ENCODE data around the gene INSC. TPM values are rescaled to one million over a fixed set of nuclear protein-coding genes. Genes with fewer than 3 reads are reported as not detected.

Gene INSC
- total RNA-seq, 1 experiment from 2014 or later, result not detected

DNA sequence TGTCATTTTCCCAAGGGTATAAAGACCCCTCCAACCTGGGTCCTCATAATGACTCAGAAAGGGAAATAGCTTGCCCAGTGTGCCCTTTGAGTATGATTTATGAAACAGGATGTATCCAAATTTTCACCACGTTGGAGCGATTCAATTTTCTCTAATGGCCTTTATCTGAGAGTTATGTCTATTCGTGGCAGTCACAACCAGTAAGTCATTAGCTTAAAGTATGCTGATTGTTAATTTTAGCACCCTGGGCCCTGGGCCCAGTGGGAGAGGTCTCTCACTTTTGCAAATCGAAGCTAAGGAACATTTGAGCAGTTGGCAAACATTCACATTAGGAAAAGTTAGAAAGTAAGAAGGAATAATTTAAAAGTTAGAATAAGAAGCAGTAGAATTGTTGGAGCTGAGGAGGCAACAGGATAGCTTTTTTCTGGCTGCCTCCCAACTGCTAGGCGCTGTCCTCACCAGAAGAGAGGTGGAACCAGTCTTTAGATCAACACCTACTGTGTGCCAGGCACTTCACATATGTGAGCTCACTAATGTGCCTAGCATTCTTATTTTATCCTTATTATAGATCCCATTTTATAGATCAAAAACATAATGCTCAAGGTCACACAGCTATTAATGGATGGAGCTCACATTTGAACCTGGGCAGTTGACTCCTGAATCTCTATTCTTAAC, 24.5 kb downstream of the INSC start:
- intact Hi-C loops (cut with micrococcal nuclease), result no loop called here
- H3K79me2 ChIP-seq (ENCODE audit: low read length), result no peaks in the 10 kb centered on the region

DNA sequence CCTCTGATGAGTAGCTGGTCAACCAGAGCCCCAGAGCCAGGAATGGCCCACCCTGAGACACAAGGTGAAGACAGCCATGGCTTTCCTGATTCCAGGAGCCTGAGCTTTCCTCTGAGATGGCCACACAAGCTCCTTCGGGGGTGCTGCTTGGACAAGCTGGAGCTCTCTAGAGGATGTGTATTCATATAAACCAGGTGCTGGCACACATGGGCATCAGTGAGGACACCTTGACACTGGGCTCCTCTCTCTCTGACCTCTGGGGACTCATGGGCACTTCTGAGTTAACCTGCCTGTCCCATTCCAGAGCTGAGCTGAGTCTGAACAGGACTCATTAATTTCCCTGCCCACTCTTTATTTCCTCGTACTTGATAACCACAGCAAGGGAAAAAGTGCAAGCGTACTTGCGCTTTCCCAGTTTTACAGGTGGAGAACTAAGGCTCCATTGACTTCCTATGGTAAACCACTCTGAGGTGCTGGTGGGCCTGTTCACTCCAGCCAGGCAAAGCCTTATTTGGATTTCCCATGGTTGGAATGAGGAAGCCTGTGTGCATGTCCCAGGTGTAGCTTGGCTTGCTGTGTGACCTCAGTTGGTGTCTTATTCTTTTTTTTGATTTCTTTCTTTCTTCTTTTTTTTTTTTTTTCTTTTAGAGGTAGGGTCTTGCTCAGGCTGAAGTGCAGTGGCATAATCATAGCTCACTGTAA, 25.4 kb downstream of the INSC start:
- no peaks in the 10 kb centered on the region for H3K79me2 ChIP-seq (ENCODE audit: low read length)
- H4K20me1 ChIP-seq (ENCODE audit: low read length), result no peaks in the 10 kb centered on the region
- H3K27me3 ChIP-seq (ENCODE audit: low read length), result no peaks in the 10 kb centered on the region
- ChIA-PET CTCF (no interaction called here), POLR2A (ENCODE audit: unreplicated experiment) (no interaction called here)
- H3K4me2 ChIP-seq (ENCODE audit: low read length), result no peak overlapping the region
- no peak overlapping the region for H2AFZ ChIP-seq (ENCODE audit: low read length)
- H3K9me3 ChIP-seq (ENCODE audit: low read length), result no peaks in the 10 kb centered on the region
- no peaks in the 10 kb centered on the region for H3K4me1 ChIP-seq (ENCODE audit: insufficient read depth, low read length)
- TF ChIP-seq, protein P1, sequence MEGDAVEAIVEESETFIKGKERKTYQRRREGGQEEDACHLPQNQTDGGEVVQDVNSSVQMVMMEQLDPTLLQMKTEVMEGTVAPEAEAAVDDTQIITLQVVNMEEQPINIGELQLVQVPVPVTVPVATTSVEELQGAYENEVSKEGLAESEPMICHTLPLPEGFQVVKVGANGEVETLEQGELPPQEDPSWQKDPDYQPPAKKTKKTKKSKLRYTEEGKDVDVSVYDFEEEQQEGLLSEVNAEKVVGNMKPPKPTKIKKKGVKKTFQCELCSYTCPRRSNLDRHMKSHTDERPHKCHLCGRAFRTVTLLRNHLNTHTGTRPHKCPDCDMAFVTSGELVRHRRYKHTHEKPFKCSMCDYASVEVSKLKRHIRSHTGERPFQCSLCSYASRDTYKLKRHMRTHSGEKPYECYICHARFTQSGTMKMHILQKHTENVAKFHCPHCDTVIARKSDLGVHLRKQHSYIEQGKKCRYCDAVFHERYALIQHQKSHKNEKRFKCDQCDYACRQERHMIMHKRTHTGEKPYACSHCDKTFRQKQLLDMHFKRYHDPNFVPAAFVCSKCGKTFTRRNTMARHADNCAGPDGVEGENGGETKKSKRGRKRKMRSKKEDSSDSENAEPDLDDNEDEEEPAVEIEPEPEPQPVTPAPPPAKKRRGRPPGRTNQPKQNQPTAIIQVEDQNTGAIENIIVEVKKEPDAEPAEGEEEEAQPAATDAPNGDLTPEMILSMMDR (conservative IDR thresholded peaks at IDR 0.05; ENCODE audit: low read depth, low read length), result no peak
- TF ChIP-seq EZH2 (IDR thresholded peaks at IDR 0.05; ENCODE audit: low read length, unreplicated experiment) (no peak), EZH2phosphoT487 (IDR thresholded peaks at IDR 0.05; ENCODE audit: borderline replicate concordance, low read length) (no peak)
- ATAC-seq (no peak), DNase-seq (no peak)
- H3K36me3 ChIP-seq (ENCODE audit: low read depth, low read length), result no peaks in the 10 kb centered on the region
- no TSS peak for BruUV-seq (replicated peaks)
- intact Hi-C loops (cut with micrococcal nuclease), result no loop called here
- H3K9ac ChIP-seq (ENCODE audit: low read length), result no peak overlapping the region
- H3K4me3 ChIP-seq (ENCODE audit: low read length), result no peak overlapping the region
- H3K27ac ChIP-seq (ENCODE audit: low read length), result no peak overlapping the region
- no peaks in the 10 kb centered on the region for H3K9me2 ChIP-seq (replicated peaks; ENCODE audit: low read length)
- no peaks in the 10 kb centered on the region for H3F3A ChIP-seq (ENCODE audit: low read length, unreplicated experiment)

More for the DNA sequence above, 24.5 kb downstream of the INSC start:
- no peak overlapping the region for H3K4me3 ChIP-seq (ENCODE audit: low read length)
- DNase-seq (no peak), ATAC-seq (no peak)
- no TSS peak for BruUV-seq (replicated peaks)
- H4K20me1 ChIP-seq (ENCODE audit: low read length), result no peaks in the 10 kb centered on the region
- H3K27me3 ChIP-seq (ENCODE audit: low read length), result no peaks in the 10 kb centered on the region
- no peaks in the 10 kb centered on the region for H3F3A ChIP-seq (ENCODE audit: low read length, unreplicated experiment)
- no peaks in the 10 kb centered on the region for H3K9me2 ChIP-seq (replicated peaks; ENCODE audit: low read length)
- POLR2A ChIA-PET (ENCODE audit: unreplicated experiment), result no interaction called here
- H3K9me3 ChIP-seq (ENCODE audit: low read length), result no peaks in the 10 kb centered on the region
- H3K27ac ChIP-seq (ENCODE audit: low read length), result no peak overlapping the region
- no peaks in the 10 kb centered on the region for H3K4me1 ChIP-seq (ENCODE audit: insufficient read depth, low read length)
- no peak overlapping the region for H3K9ac ChIP-seq (ENCODE audit: low read length)
- CTCF ChIA-PET, result no interaction called here
- H2AFZ ChIP-seq (ENCODE audit: low read length), result no peak overlapping the region
- no peak for TF ChIP-seq EZH2 (IDR thresholded peaks at IDR 0.05; ENCODE audit: low read length, unreplicated experiment)
- H3K4me2 ChIP-seq (ENCODE audit: low read length), result no peak overlapping the region
- no peaks in the 10 kb centered on the region for H3K36me3 ChIP-seq (ENCODE audit: low read depth, low read length)

DNA sequence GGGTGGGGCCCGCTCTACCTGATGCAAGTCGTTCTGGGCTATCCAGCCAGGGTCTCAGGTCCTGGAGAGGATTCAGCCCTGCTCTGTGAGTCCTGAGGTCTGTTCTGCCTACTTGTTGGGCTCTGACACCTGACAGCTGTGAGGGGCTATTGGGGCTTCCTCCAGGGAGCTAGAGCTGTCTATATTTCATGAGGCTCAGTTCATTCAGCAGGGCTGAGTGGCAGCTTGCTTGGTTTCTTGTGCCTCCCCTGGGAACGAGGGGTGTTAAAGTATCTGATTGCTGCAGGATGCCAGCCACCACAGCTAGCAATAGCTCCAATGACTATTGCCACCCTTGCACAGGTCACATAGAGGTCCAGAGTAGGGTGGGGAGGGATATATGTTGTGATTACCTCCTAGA, 26.7 kb downstream of the INSC start:
- Histone ChIP-seq H3K9ac (ENCODE audit: low read length) (no peak overlapping the region), H3K4me2 (ENCODE audit: low read length) (no peak overlapping the region), H2AFZ (ENCODE audit: low read length) (no peak overlapping the region), H3K36me3 (ENCODE audit: low read depth, low read length) (no peaks in the 10 kb centered on the region), H3K27ac (ENCODE audit: low read length) (no peak overlapping the region), H3K4me1 (ENCODE audit: insufficient read depth, low read length) (no peaks in the 10 kb centered on the region), H3F3A (ENCODE audit: low read length, unreplicated experiment) (no peaks in the 10 kb centered on the region), H3K27me3 (ENCODE audit: low read length) (no peaks in the 10 kb centered on the region), H4K20me1 (ENCODE audit: low read length) (no peaks in the 10 kb centered on the region), H3K9me3 (ENCODE audit: low read length) (no peaks in the 10 kb centered on the region), H3K9me2 (replicated peaks; ENCODE audit: low read length) (no peaks in the 10 kb centered on the region), H3K79me2 (ENCODE audit: low read length) (no peaks in the 10 kb centered on the region), H3K4me3 (ENCODE audit: low read length) (no peak overlapping the region)
- ChIA-PET POLR2A (ENCODE audit: unreplicated experiment) (no interaction called here), CTCF (no interaction called here)
- ATAC-seq (no peak), DNase-seq (no peak)
- intact Hi-C loops (cut with micrococcal nuclease), result no loop called here
- TF ChIP-seq EZH2phosphoT487 (IDR thresholded peaks at IDR 0.05; ENCODE audit: borderline replicate concordance, low read length), result no peak
- no TSS peak for BruUV-seq (replicated peaks)
